K562 (cell line): ENCODE data around the gene DSCAM. TPM values are rescaled to one million over a fixed set of nuclear protein-coding genes. Genes with fewer than 3 reads are reported as not detected.

Source experiments
- ATAC-seq: fragments of 200-7000 bp; cut with Tn5 transposase; 3 replicates; pipeline ENCODE4 v1.9.1; 2020; ENCODE audit warnings: moderate library complexity
- BruUV-seq: library from RNA; stranded (reverse); fragments of 400-500 nt; replicated peaks from 2 replicates; lab custom pipeline; 2021; lab: Mats Ljungman, UMichigan
- CTCF ChIA-PET: fragments of 300-600 bp; formaldehyde crosslinking; extraction: SDS; loops from one replicate; lab custom pipeline; 2021; ENCODE audit warnings: low intra/inter-chr PET ratio; lab: Yijun Ruan, JAX
- POLR2A ChIA-PET: fragments of 300-600, 350-650 bp; sonication (Branson Sonifier 250); formaldehyde crosslinking; extraction: SDS; loops from one replicate; lab custom pipeline; 2021; ENCODE audit warnings: antibody characterized with exemption, inconsistent platforms; lab: Yijun Ruan, JAX
- DNase-seq, 4 experiments: peaks; one replicate each; pipeline versions ENCODE4 v3.0.0 to v3.0.0-alpha.2; 2011 to 2018; ENCODE audit warnings: low spot score in 3 of 4, mixed read lengths in 3 of 4; ENCODE audit errors: extremely low read depth in 1 of 4
- FAIRE-seq: peaks from 2 replicates; lab custom pipeline; 2011; peaks lifted over from hg19 to GRCh38; lab: Jason Lieb, UNC
- H2AFZ ChIP-seq: 2 replicates; pipeline ENCODE4 v1.6.0; 2011; ENCODE audit warnings: low read depth, low read length, control low read depth, inconsistent platforms
- H3K27ac ChIP-seq: fragments of 200-600 bp; 3 replicates; pipeline ENCODE4 v1.8.0; 2011; ENCODE audit warnings: low read depth, mild to moderate bottlenecking, control low read depth, inconsistent platforms, low read length, moderate library complexity, mixed read lengths; ENCODE audit errors: extremely low read depth
- H3K27me3 ChIP-seq, 2 experiments: fragments of 300-600 bp in 1 of 2; 2 replicates in 1 of 2; 3 replicates in 1 of 2; pipeline versions ENCODE4 v1.6.0 to v1.8.0; 2011; ENCODE audit warnings: inconsistent platforms in 2 of 2, low read length in 2 of 2, mild to moderate bottlenecking in 1 of 2, mixed read lengths in 1 of 2, moderate library complexity in 1 of 2; ENCODE audit not compliant: control insufficient read depth in 2 of 2, insufficient read depth in 2 of 2
- H3K36me3 ChIP-seq: fragments of 300-600 bp; 3 replicates; pipeline ENCODE4 v1.8.0; 2011; ENCODE audit warnings: mild to moderate bottlenecking, low read length, inconsistent platforms; ENCODE audit not compliant: control insufficient read depth, insufficient read depth
- H3K4me1 ChIP-seq, 2 experiments: fragments of 200-600 bp in 1 of 2; replicated peaks in 1 of 2; 2 replicates in 1 of 2; 3 replicates in 1 of 2; pipeline versions ENCODE4 v1.5.1 to v1.8.0; 2011; ENCODE audit warnings: inconsistent platforms in 2 of 2, low read length in 2 of 2, mild to moderate bottlenecking in 1 of 2, mixed read lengths in 1 of 2, moderate library complexity in 1 of 2; ENCODE audit not compliant: control insufficient read depth in 2 of 2, insufficient read depth in 2 of 2
- H3K4me2 ChIP-seq: 2 replicates; pipeline ENCODE4 v1.6.1; 2011; ENCODE audit warnings: low read length, control low read depth, inconsistent platforms, mixed read lengths; ENCODE audit not compliant: insufficient read depth
- H3K4me3 ChIP-seq: fragments of 200-600 bp; sonication (generic), shearing (Covaris generic); 2 replicates; pipeline ENCODE4 v1.5.1; 2016; ENCODE audit warnings: control low read depth, inconsistent platforms
- H3K79me2 ChIP-seq: fragments of 200-600 bp; 3 replicates; pipeline ENCODE4 v1.8.0; 2011; ENCODE audit warnings: low read length, inconsistent platforms; ENCODE audit not compliant: control insufficient read depth, insufficient read depth
- H3K9ac ChIP-seq, 2 experiments: 2 replicates each; pipeline versions ENCODE4 v1.6.0 to v1.6.1; 2011; ENCODE audit warnings: low read depth in 2 of 2, low read length in 2 of 2, control low read depth in 1 of 2, inconsistent platforms in 1 of 2, mild to moderate bottlenecking in 1 of 2, mixed read lengths in 1 of 2; ENCODE audit not compliant: insufficient read depth in 1 of 2
- H3K9me1 ChIP-seq: one replicate; pipeline ENCODE4 v1.6.0; 2011; ENCODE audit warnings: inconsistent platforms, mild to moderate bottlenecking, low read length, moderate library complexity; ENCODE audit not compliant: control insufficient read depth, insufficient read depth
- H3K9me3 ChIP-seq: replicated peaks from 2 replicates; pipeline ENCODE4 v1.5.1; 2011; ENCODE audit warnings: low read depth, low read length, inconsistent platforms; ENCODE audit not compliant: control insufficient read depth, insufficient read depth
- H4K20me1 ChIP-seq: replicated peaks from 2 replicates; pipeline ENCODE4 v1.6.1; 2011; ENCODE audit warnings: low read length, inconsistent platforms, mixed read lengths; ENCODE audit not compliant: control insufficient read depth, insufficient read depth
- ARID3B ChIP-seq: fragments of 250-450 bp; sonication (Bioruptor Pico); IDR thresholded peaks from 2 replicates; pipeline ENCODE4 v1.4.0; 2020; ENCODE audit warnings: borderline replicate concordance
- BCL6 ChIP-seq: fragments of 250-450 bp; sonication (Bioruptor Pico); IDR thresholded peaks from 2 replicates; pipeline ENCODE4 v1.4.0; 2020
- E2F3 ChIP-seq: fragments of 250-450 bp; sonication (Bioruptor Pico); IDR thresholded peaks from 2 replicates; pipeline ENCODE4 v1.4.0; 2020; ENCODE audit warnings: mild to moderate bottlenecking
- ELF2 ChIP-seq: fragments of 250-450 bp; sonication (Bioruptor Pico); IDR thresholded peaks from 2 replicates; pipeline ENCODE4 v1.5.0; 2021; ENCODE audit warnings: mild to moderate bottlenecking
- FOXP4 ChIP-seq: sonication (generic); formaldehyde crosslinking; IDR thresholded peaks from 2 replicates; pipeline ENCODE4 v1.8.0; 2022; ENCODE audit warnings: mild to moderate bottlenecking, missing genetic modification reagents, borderline replicate concordance
- NEUROD1 ChIP-seq: fragments of 150-350 bp; IDR thresholded peaks from 2 replicates; pipeline ENCODE4 v1.6.1; 2014; ENCODE audit warnings: borderline replicate concordance, low read length, low read depth; ENCODE audit not compliant: partially characterized antibody
- POLR3A ChIP-seq: IDR thresholded peaks from 2 replicates; pipeline ENCODE4 v1.6.1; 2011; ENCODE audit warnings: borderline replicate concordance, mild to moderate bottlenecking, moderate library complexity; ENCODE audit not compliant: insufficient read length, insufficient read depth; ENCODE audit errors: extremely low read depth
- SIN3B ChIP-seq: fragments of 450-650 bp; IDR thresholded peaks from 2 replicates; pipeline ENCODE4 v1.6.1; 2017; ENCODE audit warnings: low read depth, mild to moderate bottlenecking, moderate library complexity
- ZNF583 ChIP-seq: fragments of 250-450 bp; sonication (Bioruptor Pico); IDR thresholded peaks from 2 replicates; pipeline ENCODE4 v1.4.0; 2020
- WGBS: fragments of 100-300 bp; shearing (Covaris generic); methylation state at CpG from one replicate; pipeline ENCODE4 v1.1.6; 2016; ENCODE audit warnings: low coverage, mixed read lengths; ENCODE audit not compliant: insufficient coverage; ENCODE audit errors: missing lambda C conversion rate; 5-methylcytosine and 5-hydroxymethylcytosine counted together
- in situ Hi-C: fragments of 300-500 bp; cut with MboI; formaldehyde crosslinking; loops from 4 replicates; pipeline ENCODE4 v1.15.0; 2018; ENCODE audit warnings: inconsistent platforms, mixed read lengths
- intact Hi-C: fragments of 100-400 bp; cut with micrococcal nuclease; formaldehyde crosslinking; loops from 2 replicates; pipeline ENCODE4 v1.14.2; 2022
- polyA plus RNA-seq, 8 experiments: library from polyadenylated mRNA; depleted of rRNA in 4 of 8; stranded (reverse) in 5 of 8; unstranded in 3 of 8; fragments of >200 nt; fragmentation: Nextera tagmentation in 2 of 8; fragmentation: Illumina TruSeq in 1 of 8; extraction: Ambion mirVana in 2 of 8; extraction: Trizol in 1 of 8; gene quantifications; 2 replicates each; pipeline versions ENCODE4 v1.2.1 to v1.2.3, GENCODE V29; 2011 to 2014; ENCODE audit warnings: inconsistent platforms in 1 of 8, missing spikeins in 1 of 8
- total RNA-seq, 7 experiments: library from RNA; depleted of rRNA in 6 of 7; stranded (reverse); fragments of >200 nt in 6 of 7; fragmentation: Illumina TruSeq in 2 of 7; extraction: Trizol in 2 of 7; gene quantifications; 2 replicates each; pipeline versions ENCODE4 v1.2.1 to v1.2.3, GENCODE V29; 2011 to 2021; ENCODE audit warnings: low replicate concordance in 1 of 7

The DSCAM gene
- total and polyA plus RNA-seq, 9 of the 15 experiments (the other 6 are each of a cell fraction or from before 2014, with no cell fraction given): not detected

- ATAC-seq (no peak), FAIRE-seq (no peak), DNase-seq (no peak)
- Histone ChIP-seq H3K9me3 (no peaks in the 10 kb centered on the region), H3K9me1 (no peaks in the 10 kb centered on the region), H3K27ac (no peak overlapping the region), H3K27me3 (no peaks in the 10 kb centered on the region), H3K4me3 (no peak overlapping the region), H3K36me3 (no peaks in the 10 kb centered on the region), H2AFZ (no peak overlapping the region), H3K79me2 (no peaks in the 10 kb centered on the region), H3K4me2 (no peak overlapping the region), H3K4me1 (no peaks in the 10 kb centered on the region), H4K20me1 (no peaks in the 10 kb centered on the region), H3K9ac (no peak overlapping the region)
- CTCF ChIA-PET: no interaction called here
- intact Hi-C loops (no loop called here), in situ Hi-C loops (no loop called here)
- TF ChIP-seq NEUROD1 (no peak), FOXP4 (CRISPR knock-in tag) (no peak), BCL6 (CRISPR knock-in tag) (no peak), SIN3B (no peak), E2F3 (CRISPR knock-in tag) (no peak), POLR3A (no peak), ZNF583 (CRISPR knock-in tag) (no peak), ARID3B (CRISPR knock-in tag) (no peak), ELF2 (CRISPR knock-in tag) (no peak)
- 2% methylated on average over 4 of the region's 4 CpGs for WGBS
- POLR2A ChIA-PET: interaction anchor here (0.6 kb wide), 1 partner anchor 84 kb away, joined by 3 read pairs; no protein-coding TSS in a partner anchor
- no TSS peak for BruUV-seq
These were observed 224.4 kb downstream of the DSCAM start for GRCh38 chr21:40622531-40622930.
